ENCODE data around the gene NT5C.

GRCh38 chr17:75124041-75124818 is 7.3 kb downstream of the NT5C start:
- TF ChIP-seq CTCF (IDR thresholded peaks at IDR 0.05 in 4 of 5, conservative IDR thresholded peaks at IDR 0.05 in 1 of 5) = no peak
- TF ChIP-seq POLR2A (IDR thresholded peaks at IDR 0.05) = no peak

Measured in gastrocnemius medialis (tissue), 4 donors.